IPS-15b (cell line): ENCODE measurements around the gene IDH2.
"Not testable (repeated sequence)": the region's sequence is repeated elsewhere in the genome, so short reads cannot be mapped to it uniquely, and the experiment has no call there.

ENCODE experiments used
- H3K27me3 ChIP-seq: one replicate; pipeline ENCODE4 v1.6.1; 2013; ENCODE audit warnings: low read length; ENCODE audit not compliant: control insufficient read depth, insufficient read depth
- H3K36me3 ChIP-seq: one replicate; pipeline ENCODE4 v1.6.1; 2013; ENCODE audit warnings: low read length; ENCODE audit not compliant: control insufficient read depth, insufficient read depth
- H3K4me1 ChIP-seq: one replicate; pipeline ENCODE4 v1.6.1; 2013; ENCODE audit warnings: mild to moderate bottlenecking, low read length; ENCODE audit not compliant: control insufficient read depth, insufficient read depth
- H3K4me3 ChIP-seq: one replicate; pipeline ENCODE4 v1.5.1; 2013; ENCODE audit warnings: low read depth, low read length
- H3K9ac ChIP-seq: one replicate; pipeline ENCODE4 v1.6.1; 2013; ENCODE audit warnings: low read depth, mild to moderate bottlenecking, low read length
- H3K9me3 ChIP-seq: one replicate; pipeline ENCODE4 v1.6.1; 2013; ENCODE audit warnings: mild to moderate bottlenecking, low read length; ENCODE audit not compliant: control insufficient read depth, insufficient read depth

The IDH2 gene

DNA sequence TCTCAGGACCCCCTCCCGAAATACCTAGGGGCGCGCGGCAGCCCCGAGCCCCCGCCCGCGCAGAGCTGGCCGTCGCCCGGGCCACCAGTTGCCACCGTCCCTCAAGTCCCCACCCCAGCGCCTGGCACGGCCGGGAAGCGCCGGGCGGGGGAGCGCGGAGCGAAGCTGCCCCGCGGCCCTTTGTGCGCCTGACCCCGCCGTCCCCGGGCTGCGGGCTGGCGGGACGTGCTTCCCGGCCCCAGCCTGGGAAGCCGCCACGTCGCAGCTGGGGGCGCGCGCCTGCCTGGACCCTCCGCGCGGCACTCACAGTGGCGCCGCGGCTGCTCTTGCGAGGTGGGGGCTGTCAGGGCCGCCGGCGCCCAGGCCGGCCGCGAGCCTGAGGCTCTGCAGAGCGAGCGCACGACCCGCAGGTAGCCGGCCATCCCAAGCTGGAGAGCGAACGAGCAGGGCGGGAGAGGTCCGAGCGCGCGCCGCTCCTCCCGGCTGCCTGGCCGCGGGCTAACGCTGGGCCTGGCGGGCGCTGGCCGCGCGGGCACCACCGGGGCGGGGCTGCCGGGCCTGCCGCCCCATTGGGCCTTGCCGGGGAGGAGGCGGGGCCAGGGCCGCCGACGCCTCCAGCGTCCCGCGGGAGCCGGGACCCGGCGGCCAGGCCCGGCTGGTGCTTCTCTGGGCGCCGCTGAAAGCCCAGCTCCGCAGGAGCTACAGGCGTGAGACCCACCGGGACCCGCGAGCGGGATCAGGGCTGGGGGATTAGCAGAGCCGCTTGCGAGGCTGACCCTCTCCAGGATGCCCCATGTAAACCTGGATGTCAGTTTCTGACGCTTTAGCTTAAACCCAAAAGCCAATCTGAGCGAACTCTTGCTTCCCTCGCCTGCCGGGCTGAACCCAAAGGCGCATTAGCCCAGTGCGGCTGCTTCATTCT lies at the start of gene IDH2:
IDH2 (minus strand) TSS at position 500 of the 922 bp plus-strand sequence; CDS start at position 422, 78 bp downstream.
- H3K9me3 ChIP-seq: no peaks in the 10 kb centered on the region
- peak within 1 kb of the TSS; percentile 74 for H3K4me3 ChIP-seq
- H3K9ac ChIP-seq: peak within 1 kb of the TSS; percentile 16
- peaks cover 21% of the 10 kb centered on the region for H3K27me3 ChIP-seq
- H3K4me1 ChIP-seq: peaks cover 7% of the 10 kb centered on the region
- no peaks in the 10 kb centered on the region for H3K36me3 ChIP-seq

DNA sequence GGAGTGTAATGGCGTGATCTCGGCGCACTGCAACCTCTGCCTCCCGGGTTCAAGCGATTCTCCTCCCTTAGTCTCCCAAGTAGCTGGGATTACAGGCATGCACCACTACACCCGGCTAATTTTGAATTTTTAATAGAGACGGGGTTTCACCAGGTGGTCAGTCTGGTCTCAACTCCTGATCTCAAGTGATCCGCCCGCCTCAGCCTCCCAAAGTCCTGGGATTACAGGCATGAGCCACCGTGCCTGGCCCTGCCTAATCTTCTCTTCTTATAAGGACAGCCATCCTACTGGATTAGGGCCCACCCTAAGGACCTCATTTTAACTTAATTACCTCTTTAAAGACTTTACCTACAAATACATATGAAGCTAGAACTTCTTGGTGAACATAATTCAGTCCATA lies 48.3 kb upstream of the IDH2 start:
- H3K27me3 ChIP-seq, H3K9me3 ChIP-seq, H3K4me3 ChIP-seq, H3K9ac ChIP-seq, H3K4me1 ChIP-seq, H3K36me3 ChIP-seq: not testable (repeated sequence)

- Histone ChIP-seq H3K4me3 (no peak overlapping the region), H3K9me3 (no peaks in the 10 kb centered on the region), H3K9ac (no peak overlapping the region), H3K27me3 (no peaks in the 10 kb centered on the region), H3K36me3 (no peaks in the 10 kb centered on the region), H3K4me1 (peaks cover 8% of the 10 kb centered on the region)
These were observed 47.5 kb upstream of the IDH2 start for GRCh38 chr15:90149609-90150340.

GRCh38 chr15:90146198-90146761 lies 44.0 kb upstream of the IDH2 start:
- H3K9ac ChIP-seq, H3K9me3 ChIP-seq, H3K4me3 ChIP-seq, H3K36me3 ChIP-seq, H3K27me3 ChIP-seq, H3K4me1 ChIP-seq: not testable (repeated sequence)

GRCh38 chr15:90145761-90146160 lies 43.5 kb upstream of the IDH2 start:
- Histone ChIP-seq H3K4me3 (no peak overlapping the region), H3K9ac (no peak overlapping the region), H3K4me1 (peaks cover 2% of the 10 kb centered on the region), H3K27me3 (no peaks in the 10 kb centered on the region), H3K36me3 (no peaks in the 10 kb centered on the region), H3K9me3 (no peaks in the 10 kb centered on the region)

DNA sequence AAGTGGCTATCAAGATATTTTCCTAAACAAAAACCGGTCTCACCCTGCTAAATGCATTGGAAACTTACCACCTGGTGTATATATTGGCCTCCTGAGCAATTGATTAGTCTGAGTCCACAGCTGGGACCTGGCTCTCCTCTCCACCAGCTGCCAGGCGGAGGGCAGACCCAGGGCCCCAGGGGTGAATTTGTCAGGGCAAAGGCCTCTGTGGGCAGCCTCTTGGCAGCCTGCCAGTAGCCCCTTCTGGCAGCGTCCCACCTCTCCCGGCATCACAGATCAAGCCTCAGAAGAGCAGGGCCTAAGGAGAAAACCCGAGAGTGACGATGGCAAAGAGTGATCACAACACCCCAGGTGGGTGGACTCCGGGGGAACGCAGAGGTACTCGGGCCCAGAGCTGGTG lies 43.0 kb upstream of the IDH2 start:
- no peak overlapping the region for H3K9ac ChIP-seq
- H3K36me3 ChIP-seq: no peaks in the 10 kb centered on the region
- peaks cover 2% of the 10 kb centered on the region for H3K4me1 ChIP-seq
- no peaks in the 10 kb centered on the region for H3K9me3 ChIP-seq
- H3K4me3 ChIP-seq: no peak overlapping the region
- no peaks in the 10 kb centered on the region for H3K27me3 ChIP-seq

DNA sequence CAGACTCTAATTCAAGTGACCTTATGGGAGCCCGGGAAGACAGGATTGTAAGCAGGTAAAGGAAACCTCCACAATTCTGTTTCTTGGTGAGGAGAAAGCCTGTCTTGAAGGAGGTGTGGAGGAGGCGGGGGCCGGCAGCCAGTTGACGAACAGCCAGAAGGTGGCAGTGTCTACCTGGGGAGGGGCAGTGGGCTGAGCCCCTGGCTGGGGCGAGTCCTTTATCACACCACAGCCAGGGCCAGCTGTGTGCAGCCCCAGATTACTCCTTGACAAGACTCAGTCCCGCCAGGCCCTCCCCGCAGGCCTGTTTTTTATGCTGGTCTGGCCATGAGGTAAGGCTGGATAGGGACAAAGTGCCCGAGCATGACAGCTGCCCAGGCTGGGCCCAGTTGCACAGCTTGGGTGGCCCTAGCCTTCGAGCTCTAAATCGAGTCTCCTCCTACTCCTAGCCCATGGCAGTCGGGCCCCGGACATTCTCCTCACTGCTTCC lies 40.9 kb upstream of the IDH2 start:
- no peaks in the 10 kb centered on the region for H3K36me3 ChIP-seq
- H3K9me3 ChIP-seq: no peaks in the 10 kb centered on the region
- no peak overlapping the region for H3K9ac ChIP-seq
- H3K4me3 ChIP-seq: no peak overlapping the region
- H3K27me3 ChIP-seq: no peaks in the 10 kb centered on the region
- no peaks in the 10 kb centered on the region for H3K4me1 ChIP-seq

DNA sequence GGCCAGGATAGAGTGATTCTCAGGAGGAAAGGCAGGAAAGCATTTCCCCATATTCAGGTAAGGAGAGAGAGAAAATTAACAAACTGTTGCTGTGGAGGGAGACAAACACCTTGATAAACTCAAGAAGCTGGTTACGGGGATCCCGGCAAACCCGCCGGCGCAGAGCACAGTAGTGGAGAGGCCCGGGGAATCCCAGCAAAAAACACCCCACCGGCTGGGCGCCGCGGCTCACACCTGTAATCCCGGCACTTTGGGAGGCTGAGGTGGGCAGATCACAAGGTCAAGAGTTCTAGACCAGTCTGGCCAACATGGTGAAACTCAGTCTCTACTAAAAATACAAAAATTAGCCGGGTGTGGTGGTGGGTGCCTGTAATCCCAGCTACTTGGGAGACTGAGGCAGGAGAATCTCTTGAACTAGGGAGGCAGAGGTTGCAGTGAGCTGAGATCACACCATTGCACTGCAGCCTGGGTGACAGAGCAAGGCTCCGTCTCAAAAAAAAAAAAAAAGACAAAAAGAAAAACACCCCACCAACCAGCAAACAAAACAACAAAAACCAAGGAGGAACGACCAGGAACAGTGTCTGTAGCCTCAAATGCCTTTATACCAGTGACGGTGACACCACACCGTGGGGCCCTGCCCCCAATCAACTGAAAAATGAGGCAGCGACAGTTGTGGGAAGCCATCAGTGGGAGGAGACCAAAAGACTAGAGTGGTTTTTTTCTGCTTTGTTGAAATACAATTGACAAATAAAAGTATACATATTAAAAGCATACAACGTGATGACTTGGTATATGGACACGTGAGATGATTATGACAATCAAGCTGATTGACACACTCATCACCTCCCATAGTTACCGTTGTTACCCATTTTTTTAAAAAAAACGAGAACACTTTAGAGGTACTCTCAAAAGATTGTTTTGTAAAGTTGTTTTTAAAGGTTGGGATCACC lies 40.2 kb upstream of the IDH2 start:
- no peaks in the 10 kb centered on the region for H3K9me3 ChIP-seq
- H3K27me3 ChIP-seq: no peaks in the 10 kb centered on the region
- H3K4me3 ChIP-seq: no peak overlapping the region
- no peaks in the 10 kb centered on the region for H3K36me3 ChIP-seq
- H3K9ac ChIP-seq: no peak overlapping the region
- no peaks in the 10 kb centered on the region for H3K4me1 ChIP-seq

GRCh38 chr15:90141646-90142045 lies 39.4 kb upstream of the IDH2 start:
- Histone ChIP-seq H3K4me1 (no peaks in the 10 kb centered on the region), H3K4me3 (no peak overlapping the region), H3K9ac (no peak overlapping the region), H3K36me3 (no peaks in the 10 kb centered on the region), H3K27me3 (no peaks in the 10 kb centered on the region), H3K9me3 (no peaks in the 10 kb centered on the region)

DNA sequence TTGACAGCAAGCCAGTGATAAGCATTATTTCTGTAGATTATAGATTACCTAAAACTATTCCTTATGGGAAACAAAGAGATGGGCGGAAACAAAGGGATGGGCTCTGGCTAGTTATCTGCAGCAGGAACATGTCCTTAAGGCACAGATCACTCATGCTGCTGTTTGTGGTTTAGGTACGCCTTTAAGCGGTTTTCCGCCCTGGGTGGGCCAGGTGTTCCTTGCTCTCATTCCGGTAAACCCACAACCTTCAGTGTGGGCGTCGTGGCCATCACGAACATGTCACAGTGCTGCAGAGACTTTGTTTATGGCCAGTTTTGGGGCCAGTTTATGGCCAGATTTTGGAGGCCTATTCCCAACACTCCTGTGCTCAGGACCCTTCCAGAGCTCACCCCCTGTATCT lies 37.3 kb upstream of the IDH2 start:
- H3K4me3 ChIP-seq, H3K9ac ChIP-seq, H3K27me3 ChIP-seq, H3K4me1 ChIP-seq, H3K36me3 ChIP-seq, H3K9me3 ChIP-seq: not testable (repeated sequence)
